Measurements from ENCODE around the gene TMEM151B. TPM values are rescaled to one million over a fixed set of nuclear protein-coding genes. Genes with fewer than 3 reads are reported as not detected.
A peak's percentile ranks its signal among the peaks of the same experiment; 100 is the strongest.

The TMEM151B gene
- total and polyA plus RNA-seq, 9 of the 15 experiments (the other 6 are each of a cell fraction or from before 2014, with no cell fraction given) = not detected

GRCh38 chr6:44265722-44266233, 4.5 kb upstream of the TMEM151B start (continued):
- TF ChIP-seq SFPQ (IDR thresholded peaks at IDR 0.05; ENCODE audit: low read depth, low read length) = no peak
- TF ChIP-seq ZNF165 (CRISPR knock-in tag; IDR thresholded peaks at IDR 0.05; ENCODE audit: borderline replicate concordance) = no peak
- no peak for TF ChIP-seq ZNF436 (CRISPR knock-in tag; IDR thresholded peaks at IDR 0.05)
- no peak for TF ChIP-seq ZNF217 (CRISPR knock-in tag; IDR thresholded peaks at IDR 0.05)
- peak; percentile 67; the same call in 1 of the 2 replicates for TF ChIP-seq OTX1 (CRISPR knock-in tag; IDR thresholded peaks at IDR 0.05)
- TF ChIP-seq SP2 (IDR thresholded peaks at IDR 0.05; ENCODE audit: extremely low read depth, low read depth, low read length, poor library complexity, severe bottlenecking) = no peak
- TF ChIP-seq CHD4 (IDR thresholded peaks at IDR 0.05; ENCODE audit: insufficient read depth, insufficient replicate concordance, low read depth, low read length, poor library complexity, severe bottlenecking) = no peak
- TF ChIP-seq EP300 (IDR thresholded peaks at IDR 0.05; ENCODE audit: low read length) = no peak
- TF ChIP-seq PHB2 (IDR thresholded peaks at IDR 0.05; ENCODE audit: low read depth) = peak; percentile 71
- TF ChIP-seq SRSF9 (IDR thresholded peaks at IDR 0.05; ENCODE audit: borderline replicate concordance, low read depth, low read length) = no peak
- TF ChIP-seq HDAC2 (IDR thresholded peaks at IDR 0.05) = 0 out of 2 replicates have a peak, but pooled peaks have one; percentile 31
- no peak for TF ChIP-seq SMAD1 (IDR thresholded peaks at IDR 0.05; ENCODE audit: low read depth, low read length, partially characterized antibody)
- TF ChIP-seq HCFC1 (IDR thresholded peaks at IDR 0.05; ENCODE audit: low read depth, low read length) = 0 out of 2 replicates have a peak, but pooled peaks have one; percentile 25
- TF ChIP-seq LEF1 (IDR thresholded peaks at IDR 0.05) = no peak; the same call in 1 of the 2 replicates
- no peak for TF ChIP-seq HMGN3 (IDR thresholded peaks at IDR 0.05; ENCODE audit: borderline replicate concordance, extremely low read depth, insufficient read length, low read depth, low read length)
- peak; percentile 53; the same call in 1 of the 2 replicates for TF ChIP-seq ZC3H8 (IDR thresholded peaks at IDR 0.05)
- TF ChIP-seq, protein P1, sequence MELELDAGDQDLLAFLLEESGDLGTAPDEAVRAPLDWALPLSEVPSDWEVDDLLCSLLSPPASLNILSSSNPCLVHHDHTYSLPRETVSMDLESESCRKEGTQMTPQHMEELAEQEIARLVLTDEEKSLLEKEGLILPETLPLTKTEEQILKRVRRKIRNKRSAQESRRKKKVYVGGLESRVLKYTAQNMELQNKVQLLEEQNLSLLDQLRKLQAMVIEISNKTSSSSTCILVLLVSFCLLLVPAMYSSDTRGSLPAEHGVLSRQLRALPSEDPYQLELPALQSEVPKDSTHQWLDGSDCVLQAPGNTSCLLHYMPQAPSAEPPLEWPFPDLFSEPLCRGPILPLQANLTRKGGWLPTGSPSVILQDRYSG (tag; conservative IDR thresholded peaks at IDR 0.05; ENCODE audit: low read depth) = no peak
- no peak for TF ChIP-seq FOXA1 (IDR thresholded peaks at IDR 0.05; ENCODE audit: borderline replicate concordance)
- TF ChIP-seq SP1 (CRISPR knock-in tag; IDR thresholded peaks at IDR 0.05) = peak; percentile 13; the same call in 1 of the 2 replicates
- peak in 1 of 2 experiments; percentile 8; a peak in 1 of 3 replicates for TF ChIP-seq CBX3 (IDR thresholded peaks at IDR 0.05; ENCODE audit: borderline replicate concordance in 1 of 2, low read length in 2 of 2)
- no peak for TF ChIP-seq ZFP36 (IDR thresholded peaks at IDR 0.05; ENCODE audit: low read depth, low read length, partially characterized antibody)
- no peak for TF ChIP-seq L3MBTL2 (IDR thresholded peaks at IDR 0.05)
- TF ChIP-seq TAF15 (IDR thresholded peaks at IDR 0.05; ENCODE audit: low read depth, low read length) = no peak
- no peak for TF ChIP-seq NR3C1 (CRISPR knock-in tag; IDR thresholded peaks at IDR 0.05)
- TF ChIP-seq MTA3 (IDR thresholded peaks at IDR 0.05; ENCODE audit: borderline replicate concordance) = no peak
- no peak for TF ChIP-seq NEUROD1 (IDR thresholded peaks at IDR 0.05; ENCODE audit: borderline replicate concordance, low read depth, low read length, partially characterized antibody)

Measured in K562 (cell line).